Measurements from ENCODE around the gene HADHA.

- TF ChIP-seq CTCF (optimal IDR thresholded peaks at IDR 0.05 in 1 of 3, IDR thresholded peaks at IDR 0.05 in 1 of 3, conservative IDR thresholded peaks at IDR 0.05 in 1 of 3; ENCODE audit: extremely low read depth in 1 of 3, insufficient read depth in 2 of 3, low read length in 3 of 3): no peak
- TF ChIP-seq EZH2 (IDR thresholded peaks at IDR 0.05; ENCODE audit: low read length): no peak
Measured at GRCh38 chr2:26223018-26223417, 21.4 kb downstream of the HADHA start.

Measured in keratinocyte (primary cell).